Measurements from ENCODE around the gene MAPK10.

MAPK10 gene

DNA sequence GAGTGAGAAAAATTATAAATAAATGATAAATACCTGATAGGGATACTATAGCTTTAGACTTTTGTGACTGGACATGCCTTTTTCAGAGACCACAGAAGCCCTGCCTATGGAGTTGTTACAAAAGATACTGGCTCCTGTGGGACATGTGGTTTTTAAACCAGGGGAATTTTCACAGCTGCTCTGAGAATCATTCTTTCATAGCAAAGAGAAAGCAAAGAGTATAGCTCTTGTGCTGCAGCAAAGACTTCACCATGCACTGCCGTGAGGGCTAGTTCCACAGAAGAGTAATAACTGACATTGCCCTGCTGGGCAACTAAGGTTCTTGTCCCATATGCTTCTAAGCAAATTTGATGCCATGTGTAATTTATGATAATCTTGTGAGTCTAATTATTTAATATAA, 98.2 kb downstream of the MAPK10 start:
- Histone ChIP-seq H3K27ac (ENCODE audit: low read depth, low read length) (no peak overlapping the region), H3K36me3 (ENCODE audit: control insufficient read depth, insufficient read depth, low read length) (no peaks in the 10 kb centered on the region), H3K4me3 (ENCODE audit: low read length) (no peak overlapping the region), H3K9ac (ENCODE audit: low read length) (no peak overlapping the region), H3K4me1 (ENCODE audit: control insufficient read depth, insufficient read depth, low read length) (no peaks in the 10 kb centered on the region), H3K27me3 (ENCODE audit: control insufficient read depth, insufficient read depth, low read length) (no peaks in the 10 kb centered on the region)

- Histone ChIP-seq H3K27me3 (ENCODE audit: control insufficient read depth, insufficient read depth, low read length) (no peaks in the 10 kb centered on the region), H3K9ac (ENCODE audit: low read length) (no peak overlapping the region), H3K4me3 (ENCODE audit: low read length) (no peak overlapping the region), H3K4me1 (ENCODE audit: control insufficient read depth, insufficient read depth, low read length) (no peaks in the 10 kb centered on the region), H3K27ac (ENCODE audit: low read depth, low read length) (no peak overlapping the region), H3K36me3 (ENCODE audit: control insufficient read depth, insufficient read depth, low read length) (no peaks in the 10 kb centered on the region)
Observed at GRCh38 chr4:86256086-86256485, 103.8 kb downstream of the MAPK10 start.

- Histone ChIP-seq H3K4me3 (ENCODE audit: low read length) (no peak overlapping the region), H3K27ac (ENCODE audit: low read depth, low read length) (no peak overlapping the region), H3K4me1 (ENCODE audit: control insufficient read depth, insufficient read depth, low read length) (no peaks in the 10 kb centered on the region), H3K36me3 (ENCODE audit: control insufficient read depth, insufficient read depth, low read length) (no peaks in the 10 kb centered on the region), H3K9ac (ENCODE audit: low read length) (no peak overlapping the region), H3K27me3 (ENCODE audit: control insufficient read depth, insufficient read depth, low read length) (no peaks in the 10 kb centered on the region)
Observed at GRCh38 chr4:86250619-86251018, 109.2 kb downstream of the MAPK10 start.

DNA sequence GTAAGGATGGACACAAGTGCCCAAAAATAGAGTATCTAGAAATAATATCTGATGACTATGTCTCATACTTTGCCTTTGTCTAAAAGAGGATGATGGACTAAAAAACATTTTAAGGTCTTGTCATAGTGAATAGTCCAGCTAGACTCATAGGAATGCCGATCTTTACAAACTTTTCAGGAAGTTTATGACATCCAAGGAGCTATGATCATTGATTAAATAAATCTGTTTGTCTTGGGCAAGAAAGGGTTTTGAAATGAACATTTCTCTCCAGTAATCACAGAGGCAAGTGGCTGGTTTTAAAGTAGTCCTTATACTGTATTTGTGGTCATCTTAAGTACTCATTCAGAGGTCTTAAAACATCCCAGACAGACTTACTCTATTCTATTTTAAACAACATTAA, 109.8 kb downstream of the MAPK10 start:
- Histone ChIP-seq H3K27ac (ENCODE audit: low read depth, low read length) (no peak overlapping the region), H3K36me3 (ENCODE audit: control insufficient read depth, insufficient read depth, low read length) (no peaks in the 10 kb centered on the region), H3K4me3 (ENCODE audit: low read length) (no peak overlapping the region), H3K9ac (ENCODE audit: low read length) (no peak overlapping the region), H3K27me3 (ENCODE audit: control insufficient read depth, insufficient read depth, low read length) (no peaks in the 10 kb centered on the region), H3K4me1 (ENCODE audit: control insufficient read depth, insufficient read depth, low read length) (no peaks in the 10 kb centered on the region)

DNA sequence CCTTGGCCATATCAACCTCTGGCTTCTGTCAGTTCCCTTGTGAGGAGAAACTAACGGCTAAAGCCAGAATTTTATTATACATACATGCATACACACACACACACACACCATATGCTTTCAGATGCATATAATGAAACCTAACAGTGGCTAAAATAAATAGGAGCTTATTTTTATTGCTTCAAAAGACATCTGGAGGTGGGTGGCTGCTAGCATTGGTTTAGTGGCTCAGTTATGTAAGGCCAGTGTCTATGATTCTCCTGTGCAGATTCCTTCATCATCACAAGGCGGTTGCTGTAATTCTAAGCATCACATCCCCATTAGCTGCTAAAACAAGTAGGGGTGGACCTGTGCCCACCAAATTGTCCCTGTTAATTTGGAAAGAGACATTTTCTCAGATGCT, 110.8 kb downstream of the MAPK10 start:
- Histone ChIP-seq H3K4me1 (ENCODE audit: control insufficient read depth, insufficient read depth, low read length) (no peaks in the 10 kb centered on the region), H3K4me3 (ENCODE audit: low read length) (no peak overlapping the region), H3K36me3 (ENCODE audit: control insufficient read depth, insufficient read depth, low read length) (no peaks in the 10 kb centered on the region), H3K27ac (ENCODE audit: low read depth, low read length) (no peak overlapping the region), H3K27me3 (ENCODE audit: control insufficient read depth, insufficient read depth, low read length) (no peaks in the 10 kb centered on the region), H3K9ac (ENCODE audit: low read length) (no peak overlapping the region)

GRCh38 chr4:86247906-86248305, 111.9 kb downstream of the MAPK10 start:
- H3K4me1 ChIP-seq (ENCODE audit: control insufficient read depth, insufficient read depth, low read length), result no peaks in the 10 kb centered on the region
- no peak overlapping the region for H3K9ac ChIP-seq (ENCODE audit: low read length)
- H3K36me3 ChIP-seq (ENCODE audit: control insufficient read depth, insufficient read depth, low read length), result no peaks in the 10 kb centered on the region
- no peak overlapping the region for H3K27ac ChIP-seq (ENCODE audit: low read depth, low read length)
- no peak overlapping the region for H3K4me3 ChIP-seq (ENCODE audit: low read length)
- H3K27me3 ChIP-seq (ENCODE audit: control insufficient read depth, insufficient read depth, low read length), result no peaks in the 10 kb centered on the region

- Histone ChIP-seq H3K27ac (ENCODE audit: low read depth, low read length) (no peak overlapping the region), H3K27me3 (ENCODE audit: control insufficient read depth, insufficient read depth, low read length) (no peaks in the 10 kb centered on the region), H3K4me1 (ENCODE audit: control insufficient read depth, insufficient read depth, low read length) (no peaks in the 10 kb centered on the region), H3K4me3 (ENCODE audit: low read length) (no peak overlapping the region), H3K36me3 (ENCODE audit: control insufficient read depth, insufficient read depth, low read length) (no peaks in the 10 kb centered on the region), H3K9ac (ENCODE audit: low read length) (no peak overlapping the region)
Observed at GRCh38 chr4:86247320-86247719, 112.5 kb downstream of the MAPK10 start.

- H3K4me3 ChIP-seq (ENCODE audit: low read length), result no peak overlapping the region
- no peaks in the 10 kb centered on the region for H3K4me1 ChIP-seq (ENCODE audit: control insufficient read depth, insufficient read depth, low read length)
- H3K9ac ChIP-seq (ENCODE audit: low read length), result no peak overlapping the region
- no peak overlapping the region for H3K27ac ChIP-seq (ENCODE audit: low read depth, low read length)
- no peaks in the 10 kb centered on the region for H3K36me3 ChIP-seq (ENCODE audit: control insufficient read depth, insufficient read depth, low read length)
- no peaks in the 10 kb centered on the region for H3K27me3 ChIP-seq (ENCODE audit: control insufficient read depth, insufficient read depth, low read length)
Observed at GRCh38 chr4:86243750-86244149, 116.1 kb downstream of the MAPK10 start.

DNA sequence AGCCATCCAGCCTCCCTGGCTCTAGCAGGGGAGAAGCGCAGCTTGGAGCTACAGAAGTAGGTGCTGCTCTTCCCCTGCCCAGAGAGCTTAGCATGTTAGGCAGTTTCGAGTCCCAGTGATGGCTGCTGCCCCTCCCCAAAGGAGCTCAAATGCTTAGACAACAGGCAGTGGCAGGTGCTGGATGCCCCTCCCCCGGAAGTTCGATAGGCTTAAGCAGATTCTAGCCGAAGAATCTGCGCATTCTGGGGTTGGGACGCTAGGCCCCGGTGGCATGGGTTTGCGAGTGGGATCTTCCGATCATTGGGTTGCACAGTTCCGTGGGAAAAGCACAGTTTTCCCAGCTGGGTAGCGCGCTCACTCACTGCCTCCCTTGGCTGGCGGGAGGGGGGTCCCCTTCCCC, 117.2 kb downstream of the MAPK10 start:
- no peak overlapping the region for H3K4me3 ChIP-seq (ENCODE audit: low read length)
- H3K27me3 ChIP-seq (ENCODE audit: control insufficient read depth, insufficient read depth, low read length), result no peaks in the 10 kb centered on the region
- no peaks in the 10 kb centered on the region for H3K4me1 ChIP-seq (ENCODE audit: control insufficient read depth, insufficient read depth, low read length)
- H3K9ac ChIP-seq (ENCODE audit: low read length), result no peak overlapping the region
- no peaks in the 10 kb centered on the region for H3K36me3 ChIP-seq (ENCODE audit: control insufficient read depth, insufficient read depth, low read length)
- no peak overlapping the region for H3K27ac ChIP-seq (ENCODE audit: low read depth, low read length)

DNA sequence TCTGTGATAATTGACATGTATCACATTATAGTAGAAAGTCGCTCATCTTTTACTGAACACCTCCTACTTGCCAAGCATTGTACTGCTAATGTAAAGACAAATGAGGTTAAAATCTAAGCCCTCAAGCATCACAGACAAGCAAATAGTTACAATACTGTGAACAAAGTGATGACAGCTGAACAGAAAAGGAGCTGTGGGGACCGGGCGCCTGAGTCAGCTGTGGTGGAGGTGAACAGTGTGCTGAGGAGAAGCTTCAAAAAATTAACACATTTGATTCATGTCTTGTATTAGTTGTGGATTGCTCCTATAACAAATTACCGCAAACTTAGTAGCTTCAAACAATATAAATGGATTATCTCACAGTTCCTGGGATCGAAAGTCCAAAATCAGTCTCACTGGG, 124.3 kb downstream of the MAPK10 start:
- Histone ChIP-seq H3K4me3 (ENCODE audit: low read length) (no peak overlapping the region), H3K27ac (ENCODE audit: low read depth, low read length) (no peak overlapping the region), H3K4me1 (ENCODE audit: control insufficient read depth, insufficient read depth, low read length) (no peaks in the 10 kb centered on the region), H3K9ac (ENCODE audit: low read length) (no peak overlapping the region), H3K36me3 (ENCODE audit: control insufficient read depth, insufficient read depth, low read length) (no peaks in the 10 kb centered on the region), H3K27me3 (ENCODE audit: control insufficient read depth, insufficient read depth, low read length) (no peaks in the 10 kb centered on the region)

- no peak overlapping the region for H3K4me3 ChIP-seq (ENCODE audit: low read length)
- no peaks in the 10 kb centered on the region for H3K36me3 ChIP-seq (ENCODE audit: control insufficient read depth, insufficient read depth, low read length)
- no peak overlapping the region for H3K27ac ChIP-seq (ENCODE audit: low read depth, low read length)
- H3K27me3 ChIP-seq (ENCODE audit: control insufficient read depth, insufficient read depth, low read length), result no peaks in the 10 kb centered on the region
- H3K4me1 ChIP-seq (ENCODE audit: control insufficient read depth, insufficient read depth, low read length), result no peaks in the 10 kb centered on the region
- H3K9ac ChIP-seq (ENCODE audit: low read length), result no peak overlapping the region
Observed at GRCh38 chr4:86233681-86234080, 126.2 kb downstream of the MAPK10 start.

DNA sequence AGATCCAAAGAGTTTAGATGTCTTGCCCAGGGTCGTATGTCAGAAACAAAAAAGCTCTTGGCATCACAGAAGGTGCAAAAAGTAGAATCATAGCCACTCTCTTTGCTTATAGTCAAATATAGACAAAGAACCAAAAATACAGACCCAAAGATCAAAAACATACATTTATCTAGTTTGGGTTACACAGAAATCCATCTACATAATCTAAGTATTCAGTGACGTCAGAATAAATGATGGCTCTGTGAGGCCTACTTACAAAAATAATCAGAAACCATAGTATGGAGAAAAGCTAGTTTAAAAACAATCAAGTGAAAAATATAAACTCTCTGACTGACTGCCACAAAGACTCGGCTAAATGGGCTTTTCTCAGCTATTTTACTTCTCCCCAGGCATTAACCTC, 126.8 kb downstream of the MAPK10 start:
- Histone ChIP-seq H3K4me1 (ENCODE audit: control insufficient read depth, insufficient read depth, low read length) (no peaks in the 10 kb centered on the region), H3K27ac (ENCODE audit: low read depth, low read length) (no peak overlapping the region), H3K36me3 (ENCODE audit: control insufficient read depth, insufficient read depth, low read length) (no peaks in the 10 kb centered on the region), H3K27me3 (ENCODE audit: control insufficient read depth, insufficient read depth, low read length) (no peaks in the 10 kb centered on the region), H3K9ac (ENCODE audit: low read length) (no peak overlapping the region), H3K4me3 (ENCODE audit: low read length) (no peak overlapping the region)

- H3K9ac ChIP-seq (ENCODE audit: low read length), result no peak overlapping the region
- H3K27ac ChIP-seq (ENCODE audit: low read depth, low read length), result no peak overlapping the region
- H3K4me1 ChIP-seq (ENCODE audit: control insufficient read depth, insufficient read depth, low read length), result no peaks in the 10 kb centered on the region
- no peak overlapping the region for H3K4me3 ChIP-seq (ENCODE audit: low read length)
- no peaks in the 10 kb centered on the region for H3K27me3 ChIP-seq (ENCODE audit: control insufficient read depth, insufficient read depth, low read length)
- no peaks in the 10 kb centered on the region for H3K36me3 ChIP-seq (ENCODE audit: control insufficient read depth, insufficient read depth, low read length)
Observed at GRCh38 chr4:86223472-86223871, 136.4 kb downstream of the MAPK10 start.

DNA sequence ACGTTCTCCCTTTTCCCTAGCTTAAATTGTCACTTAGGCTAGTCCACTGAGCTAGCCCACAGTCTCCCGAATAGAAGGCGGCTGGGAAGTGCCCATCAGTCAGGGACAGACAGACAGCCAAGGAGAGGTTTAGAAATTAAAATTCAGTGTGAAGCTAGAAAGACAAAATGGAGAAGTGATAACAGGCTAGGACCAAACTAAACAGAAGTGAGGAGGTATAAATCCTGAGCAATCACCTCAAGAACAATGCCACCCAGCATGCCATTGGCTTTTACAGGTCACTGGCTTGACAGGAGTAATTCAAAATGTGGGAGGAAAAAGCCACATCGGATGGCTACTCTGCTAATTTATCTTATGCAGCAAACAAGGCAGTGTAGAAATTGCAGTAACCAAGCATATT, 138.9 kb downstream of the MAPK10 start:
- Histone ChIP-seq H3K27ac (ENCODE audit: low read depth, low read length) (no peak overlapping the region), H3K4me3 (ENCODE audit: low read length) (no peak overlapping the region), H3K9ac (ENCODE audit: low read length) (no peak overlapping the region), H3K27me3 (ENCODE audit: control insufficient read depth, insufficient read depth, low read length) (no peaks in the 10 kb centered on the region), H3K36me3 (ENCODE audit: control insufficient read depth, insufficient read depth, low read length) (no peaks in the 10 kb centered on the region), H3K4me1 (ENCODE audit: control insufficient read depth, insufficient read depth, low read length) (no peaks in the 10 kb centered on the region)
